Astrocyte (in vitro differentiated cells and primary cell): ENCODE measurements around the gene LRRC53.

Experiments
- CTCF ChIP-seq: IDR thresholded peaks from 2 replicates; pipeline ENCODE4 v1.5.1; 2011; ENCODE audit warnings: low read depth, mild to moderate bottlenecking, inconsistent platforms, low read length, moderate library complexity; ENCODE audit not compliant: insufficient read depth
- EZH2 ChIP-seq: IDR thresholded peaks from 2 replicates; pipeline ENCODE4 v1.6.1; 2012; ENCODE audit warnings: mild to moderate bottlenecking, low read length, inconsistent platforms; ENCODE audit not compliant: insufficient read depth

GRCh38 chr1:74431531-74431930, 80.9 kb downstream of the LRRC53 start:
- no peak for TF ChIP-seq EZH2
- TF ChIP-seq CTCF: no peak
